Left cardiac atrium (tissue), 4 donors: ENCODE results near the gene IFIT3. TPM values are rescaled to one million over a fixed set of nuclear protein-coding genes. Genes with fewer than 3 reads are reported as not detected.
"Not testable (repeated sequence)": the region's sequence is repeated elsewhere in the genome, so short reads cannot be mapped to it uniquely, and the experiment has no call there.

Experiments used
- ATAC-seq, 2 donors: fragments of 200-7000 bp; cut with Tn5 transposase; one replicate each; pipeline ENCODE4 v1.9.1; 2020; ENCODE audit warnings: mild to moderate bottlenecking in 2 of 2, moderate library complexity in 2 of 2
- DNase-seq: peaks from one replicate; pipeline ENCODE4 v3.0.0-alpha.2; 2020
- intact Hi-C, 2 donors: fragments of 100-400 bp; cut with DNase I; formaldehyde crosslinking; loops; one replicate each; pipeline versions ENCODE4 v1.14.1 to v1.15.1; 2022 to 2023
- total RNA-seq, 2 donors: library from RNA; stranded (reverse); fragmentation: NEBNext Ultra II Directional; extraction: Animal tissue kit (Norgen Biotek cat#: 25700); gene quantifications; one replicate each; pipeline ENCODE4 v1.2.1, GENCODE V29; 2021
- donor health status: DM: no; HTN: yes; CAD: no.
- donor health status: DM: no; HTN: yes; CAD: no; lungs with severe emphysema.
- donor health status: DM: yes; HTN: yes; CAD: no.
- donor health status: Dilated cardiomyopathy.

The IFIT3 gene
- total RNA-seq, 2 donors from 2014 or later, result 8.6 to 19.9 TPM

GRCh38 chr10:89301721-89302445 is 25.9 kb upstream of the IFIT3 start, which contains the start of gene IFIT2:
Gene IFIT2, plus strand, starts transcription at chr10:89302046. Its CDS starts 78 bp downstream, at chr10:89302124.
- DNase-seq (no peak), ATAC-seq (peak; percentile 73 to 88)
- intact Hi-C loops, result no loop called here

GRCh38 chr10:89302625-89303024 is 25.2 kb upstream of the IFIT3 start:
- peak in 1 of 2 donors; percentile 50 for ATAC-seq
- intact Hi-C loops, result no loop called here
- no peak for DNase-seq

GRCh38 chr10:89303161-89303560 is 24.6 kb upstream of the IFIT3 start:
- ATAC-seq, result no peak
- intact Hi-C loops, result no loop called here

GRCh38 chr10:89304026-89304425 is 23.8 kb upstream of the IFIT3 start:
- intact Hi-C loops, result no loop called here
- DNase-seq, result no peak
- no peak for ATAC-seq

More at GRCh38 chr10:89303161-89303560, 24.6 kb upstream of the IFIT3 start:
- no peak for DNase-seq

GRCh38 chr10:89304446-89304845 is 23.4 kb upstream of the IFIT3 start:
- ATAC-seq (no peak), DNase-seq (no peak)
- intact Hi-C loops, result no loop called here

- DNase-seq (no peak), ATAC-seq (no peak)
- intact Hi-C loops, result no loop called here
Observed at GRCh38 chr10:89304925-89305324, 22.9 kb upstream of the IFIT3 start.

GRCh38 chr10:89305766-89306433 is 21.9 kb upstream of the IFIT3 start:
- DNase-seq, result no peak
- intact Hi-C loops, result no loop called here
- ATAC-seq, result no peak

- intact Hi-C loops, result no loop called here
- DNase-seq (no peak), ATAC-seq (no peak)
Observed at GRCh38 chr10:89306434-89307268, 21.1 kb upstream of the IFIT3 start.

- no peak for ATAC-seq
- DNase-seq, result no peak
- intact Hi-C loops, result no loop called here
Observed at GRCh38 chr10:89307269-89307577, 20.6 kb upstream of the IFIT3 start.

- ATAC-seq, result no peak
- no peak for DNase-seq
- intact Hi-C loops, result no loop called here
Observed at GRCh38 chr10:89308266-89308665, 19.5 kb upstream of the IFIT3 start.

GRCh38 chr10:89308736-89309135 is 19.1 kb upstream of the IFIT3 start:
- intact Hi-C loops, result no loop called here
- no peak for ATAC-seq
- DNase-seq, result no peak

- intact Hi-C loops, result no loop called here
- DNase-seq, result no peak
- ATAC-seq, result no peak
Observed at GRCh38 chr10:89309156-89310055, 18.4 kb upstream of the IFIT3 start.

- intact Hi-C loops, result no loop called here
- peak in 1 of 2 donors; percentile 38 for ATAC-seq
Observed at GRCh38 chr10:89310056-89310893, 17.5 kb upstream of the IFIT3 start.

GRCh38 chr10:89312973-89313372 is 14.8 kb upstream of the IFIT3 start:
- DNase-seq (no peak), ATAC-seq (no peak)
- intact Hi-C loops, result no loop called here

More at GRCh38 chr10:89310056-89310893, 17.5 kb upstream of the IFIT3 start:
- DNase-seq, result no peak

- intact Hi-C loops, result no loop called here
Observed at GRCh38 chr10:89314676-89315075, 13.1 kb upstream of the IFIT3 start.

GRCh38 chr10:89318047-89318446 is 9.8 kb upstream of the IFIT3 start:
- ATAC-seq, DNase-seq, intact Hi-C loops: not testable (repeated sequence)

More at GRCh38 chr10:89314676-89315075, 13.1 kb upstream of the IFIT3 start:
- ATAC-seq, result no peak
- no peak for DNase-seq

GRCh38 chr10:89325081-89325480 is 2.7 kb upstream of the IFIT3 start:
- ATAC-seq, DNase-seq, intact Hi-C loops: not testable (repeated sequence)

- intact Hi-C loops, DNase-seq, ATAC-seq: not testable (repeated sequence)
Observed at GRCh38 chr10:89325856-89326255, 1.9 kb upstream of the IFIT3 start.
